ENCODE data around the gene GBE1. TPM values are rescaled to one million over a fixed set of nuclear protein-coding genes. Genes with fewer than 3 reads are reported as not detected.

GBE1 gene
- total RNA-seq = 10 to 100 TPM in 1 of 2 donors, 1 to 10 TPM in 1; 8.4 to 12.3 TPM
- 14.2 TPM for polyA plus RNA-seq (2013, experiment 1 of 2)
- polyA plus RNA-seq (2013, experiment 2 of 2) = 12.1 TPM
- long read RNA-seq, experiment 1, partial matches to known transcripts = 1 of 5 reads
- long read RNA-seq, experiment 1, other reads (novel, unspliced or antisense) = 2 of 5 reads
- long read RNA-seq, experiment 2, transcript GBE1-201 (16 exons, 3,461 nt) = major isoform, 14 of 15 reads
- long read RNA-seq, experiment 2, partial matches to known transcripts = 0 of 15 reads
- long read RNA-seq, experiment 2, other reads (novel, unspliced or antisense) = 1 of 15 reads
- long read RNA-seq, experiment 3, transcript GBE1-201 (16 exons, 3,461 nt) = major isoform, 115 of 123 reads
- long read RNA-seq, experiment 3, partial matches to known transcripts = 6 of 123 reads
- long read RNA-seq, experiment 3, other reads (novel, unspliced or antisense) = 2 of 123 reads
- long read RNA-seq, experiment 4, partial matches to known transcripts = 15 of 17 reads
- long read RNA-seq, experiment 4, other reads (novel, unspliced or antisense) = 1 of 17 reads

- H3K4me1 Mint-ChIP-seq = peaks cover 17% of the 10 kb centered on the region
- peak within 1 kb of the TSS; percentile 92 for H3K4me3 ChIP-seq (ENCODE audit: low read length)
- peaks cover 7% of the 10 kb centered on the region for H3K36me3 Mint-ChIP-seq (ENCODE audit: low read depth)
- peak within 1 kb of the TSS; percentile 80 for H3K4me3 Mint-ChIP-seq
- peaks cover 5% of the 10 kb centered on the region for H3K9me3 Mint-ChIP-seq
- H3K36me3 ChIP-seq (ENCODE audit: control insufficient read depth, insufficient read depth, low read length) = no peaks in the 10 kb centered on the region
- no peaks in the 10 kb centered on the region for H3K27me3 ChIP-seq (ENCODE audit: control insufficient read depth, insufficient read depth, low read length, poor library complexity, severe bottlenecking)
- TF ChIP-seq, protein P1, sequence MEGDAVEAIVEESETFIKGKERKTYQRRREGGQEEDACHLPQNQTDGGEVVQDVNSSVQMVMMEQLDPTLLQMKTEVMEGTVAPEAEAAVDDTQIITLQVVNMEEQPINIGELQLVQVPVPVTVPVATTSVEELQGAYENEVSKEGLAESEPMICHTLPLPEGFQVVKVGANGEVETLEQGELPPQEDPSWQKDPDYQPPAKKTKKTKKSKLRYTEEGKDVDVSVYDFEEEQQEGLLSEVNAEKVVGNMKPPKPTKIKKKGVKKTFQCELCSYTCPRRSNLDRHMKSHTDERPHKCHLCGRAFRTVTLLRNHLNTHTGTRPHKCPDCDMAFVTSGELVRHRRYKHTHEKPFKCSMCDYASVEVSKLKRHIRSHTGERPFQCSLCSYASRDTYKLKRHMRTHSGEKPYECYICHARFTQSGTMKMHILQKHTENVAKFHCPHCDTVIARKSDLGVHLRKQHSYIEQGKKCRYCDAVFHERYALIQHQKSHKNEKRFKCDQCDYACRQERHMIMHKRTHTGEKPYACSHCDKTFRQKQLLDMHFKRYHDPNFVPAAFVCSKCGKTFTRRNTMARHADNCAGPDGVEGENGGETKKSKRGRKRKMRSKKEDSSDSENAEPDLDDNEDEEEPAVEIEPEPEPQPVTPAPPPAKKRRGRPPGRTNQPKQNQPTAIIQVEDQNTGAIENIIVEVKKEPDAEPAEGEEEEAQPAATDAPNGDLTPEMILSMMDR (conservative IDR thresholded peaks at IDR 0.05) = peak; percentile 17
- peak; percentile 95 for DNase-seq
- 1 to 2% methylated on average over 25 to 88 of the region's 88 CpGs for WGBS, 2 experiments (ENCODE audit: insufficient coverage in 1 of 2, insufficient read length in 1 of 2)
- peaks cover 11% of the 10 kb centered on the region for H3K9me3 ChIP-seq (ENCODE audit: control insufficient read depth, low read length)
- no peaks in the 10 kb centered on the region for H3K27me3 Mint-ChIP-seq (ENCODE audit: insufficient read depth)
- peak within 1 kb of the TSS; percentile 85 for H3K9ac ChIP-seq (ENCODE audit: extremely low read depth, low read length, poor library complexity, severe bottlenecking)
- H3K4me1 ChIP-seq (ENCODE audit: control insufficient read depth, insufficient read depth, low read length) = peaks cover 3% of the 10 kb centered on the region
- peak within 1 kb of the TSS; percentile 99 for H3K27ac Mint-ChIP-seq
- peak within 1 kb of the TSS; percentile 98 for H3K27ac ChIP-seq (ENCODE audit: low read depth, low read length)
Observed at GRCh38 chr3:81760924-81761903, at the start of gene GBE1. GBE1 (minus strand) TSS chr3:81761645; CDS start chr3:81761517, 128 bp downstream.

DNA sequence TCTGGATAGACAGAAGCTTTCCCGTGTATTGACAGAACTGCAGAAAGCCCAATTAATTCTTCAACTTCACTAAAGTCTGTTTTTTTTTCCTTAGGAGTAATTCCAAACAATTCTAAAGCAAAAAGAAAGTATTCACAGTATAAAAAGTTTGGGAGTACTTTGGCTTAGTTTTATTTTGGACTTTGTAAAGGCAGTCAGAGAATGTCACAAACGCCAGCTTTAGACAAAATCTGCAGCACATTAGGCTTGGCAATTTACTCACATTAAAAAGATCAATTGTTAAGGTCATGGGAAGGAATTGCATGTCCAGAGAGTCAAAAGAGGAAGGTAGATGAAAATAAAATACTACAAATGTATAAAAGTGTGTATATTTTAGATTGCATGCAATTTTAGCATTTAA, 47.5 kb upstream of the GBE1 start:
- H3K4me1 ChIP-seq (ENCODE audit: control insufficient read depth, insufficient read depth, low read length) = no peaks in the 10 kb centered on the region
- no peak overlapping the region for H3K4me3 Mint-ChIP-seq
- H3K27me3 Mint-ChIP-seq (ENCODE audit: insufficient read depth) = no peaks in the 10 kb centered on the region
- TF ChIP-seq, protein P1 (conservative IDR thresholded peaks at IDR 0.05) = no peak
- H3K36me3 ChIP-seq (ENCODE audit: control insufficient read depth, insufficient read depth, low read length) = no peaks in the 10 kb centered on the region
- H3K9me3 ChIP-seq (ENCODE audit: control insufficient read depth, low read length) = no peaks in the 10 kb centered on the region
- H3K9me3 Mint-ChIP-seq = peaks cover 10% of the 10 kb centered on the region
- H3K4me3 ChIP-seq (ENCODE audit: low read length) = no peak overlapping the region
- no peak overlapping the region for H3K27ac ChIP-seq (ENCODE audit: low read depth, low read length)
- no peaks in the 10 kb centered on the region for H3K27me3 ChIP-seq (ENCODE audit: control insufficient read depth, insufficient read depth, low read length, poor library complexity, severe bottlenecking)
- no peak overlapping the region for H3K27ac Mint-ChIP-seq
- no peaks in the 10 kb centered on the region for H3K36me3 Mint-ChIP-seq (ENCODE audit: low read depth)
- H3K9ac ChIP-seq (ENCODE audit: extremely low read depth, low read length, poor library complexity, severe bottlenecking) = no peak overlapping the region
- WGBS, 2 experiments (ENCODE audit: insufficient coverage in 1 of 2, insufficient read length in 1 of 2) = 81 to 95% methylated on average over 2 of the region's 2 CpGs
- no peak for DNase-seq
- no peaks in the 10 kb centered on the region for H3K4me1 Mint-ChIP-seq

GRCh38 chr3:81799403-81799802, 38.0 kb upstream of the GBE1 start:
- Histone ChIP-seq H3K27me3 (ENCODE audit: control insufficient read depth, insufficient read depth, low read length, poor library complexity, severe bottlenecking) (no peaks in the 10 kb centered on the region), H3K9ac (ENCODE audit: extremely low read depth, low read length, poor library complexity, severe bottlenecking) (no peak overlapping the region), H3K4me1 (ENCODE audit: control insufficient read depth, insufficient read depth, low read length) (no peaks in the 10 kb centered on the region), H3K9me3 (ENCODE audit: control insufficient read depth, low read length) (no peaks in the 10 kb centered on the region), H3K27ac (ENCODE audit: low read depth, low read length) (no peak overlapping the region), H3K4me3 (ENCODE audit: low read length) (no peak overlapping the region), H3K36me3 (ENCODE audit: control insufficient read depth, insufficient read depth, low read length) (no peaks in the 10 kb centered on the region)
- H3K27me3 Mint-ChIP-seq (ENCODE audit: insufficient read depth) = no peaks in the 10 kb centered on the region
- peaks cover 7% of the 10 kb centered on the region for H3K4me1 Mint-ChIP-seq
- no peaks in the 10 kb centered on the region for H3K36me3 Mint-ChIP-seq (ENCODE audit: low read depth)
- no peak overlapping the region for H3K4me3 Mint-ChIP-seq
- no peak overlapping the region for H3K27ac Mint-ChIP-seq
- 91 to 100% methylated on average over 2 to 4 of the region's 4 CpGs for WGBS, 2 experiments (ENCODE audit: insufficient coverage in 1 of 2, insufficient read length in 1 of 2)
- TF ChIP-seq, protein P1 (conservative IDR thresholded peaks at IDR 0.05) = no peak
- no peak for DNase-seq
- no peaks in the 10 kb centered on the region for H3K9me3 Mint-ChIP-seq

Data from endodermal cell (in vitro differentiated cells).